Nephron (organoid): ENCODE data around the gene NUP62CL.

Source experiments
- H3K27ac Mint-ChIP-seq, 3 experiments: 2 replicates each; pipeline ENCODE4 v1.8.0; 2020; ENCODE audit warnings: mixed read lengths in 3 of 3, mild to moderate bottlenecking in 2 of 3, moderate library complexity in 1 of 3
- H3K27me3 Mint-ChIP-seq: 2 replicates; pipeline ENCODE4 v1.8.0; 2021; ENCODE audit warnings: low read depth, mild to moderate bottlenecking, moderate library complexity, mixed read lengths
- H3K36me3 Mint-ChIP-seq: 2 replicates; pipeline ENCODE4 v1.8.0; 2020; ENCODE audit warnings: low read depth, mixed read lengths
- H3K4me1 Mint-ChIP-seq: 2 replicates; pipeline ENCODE4 v1.8.0; 2020; ENCODE audit warnings: mixed read lengths
- H3K4me3 Mint-ChIP-seq, 3 experiments: 2 replicates each; pipeline ENCODE4 v1.8.0; 2020; ENCODE audit warnings: mild to moderate bottlenecking in 3 of 3, mixed read lengths in 3 of 3, moderate library complexity in 2 of 3
- H3K9me3 Mint-ChIP-seq: 2 replicates; pipeline ENCODE4 v1.8.0; 2020; ENCODE audit warnings: mixed read lengths
- TF ChIP-seq, protein P1 (sequence below), 3 experiments: fragments of 200-600 bp; sonication (generic); IDR thresholded peaks; one replicate each; pipeline ENCODE4 v1.5.0; 2021; ENCODE audit warnings: antibody characterized with exemption in 3 of 3; ENCODE audit not compliant: unreplicated experiment in 3 of 3

The NUP62CL gene

DNA sequence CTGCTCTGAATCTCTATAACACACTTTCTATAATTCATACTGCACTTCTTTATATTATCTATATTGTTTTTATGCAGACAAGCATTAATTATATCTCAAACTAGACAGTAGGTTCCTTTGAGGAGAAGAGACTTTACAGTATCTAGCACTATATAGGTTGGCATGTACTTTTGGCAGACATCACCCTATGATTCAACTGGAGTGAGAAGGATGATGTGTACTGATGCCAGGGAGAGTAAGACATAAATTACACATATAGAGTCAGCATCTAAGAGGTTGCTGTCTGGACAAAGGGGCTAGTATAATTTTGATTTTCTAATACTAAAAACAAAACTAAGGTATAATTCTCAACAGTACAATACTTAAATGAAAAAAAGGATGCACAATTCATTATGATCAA is 82.5 kb downstream of the NUP62CL start:
- TF ChIP-seq, protein P1, sequence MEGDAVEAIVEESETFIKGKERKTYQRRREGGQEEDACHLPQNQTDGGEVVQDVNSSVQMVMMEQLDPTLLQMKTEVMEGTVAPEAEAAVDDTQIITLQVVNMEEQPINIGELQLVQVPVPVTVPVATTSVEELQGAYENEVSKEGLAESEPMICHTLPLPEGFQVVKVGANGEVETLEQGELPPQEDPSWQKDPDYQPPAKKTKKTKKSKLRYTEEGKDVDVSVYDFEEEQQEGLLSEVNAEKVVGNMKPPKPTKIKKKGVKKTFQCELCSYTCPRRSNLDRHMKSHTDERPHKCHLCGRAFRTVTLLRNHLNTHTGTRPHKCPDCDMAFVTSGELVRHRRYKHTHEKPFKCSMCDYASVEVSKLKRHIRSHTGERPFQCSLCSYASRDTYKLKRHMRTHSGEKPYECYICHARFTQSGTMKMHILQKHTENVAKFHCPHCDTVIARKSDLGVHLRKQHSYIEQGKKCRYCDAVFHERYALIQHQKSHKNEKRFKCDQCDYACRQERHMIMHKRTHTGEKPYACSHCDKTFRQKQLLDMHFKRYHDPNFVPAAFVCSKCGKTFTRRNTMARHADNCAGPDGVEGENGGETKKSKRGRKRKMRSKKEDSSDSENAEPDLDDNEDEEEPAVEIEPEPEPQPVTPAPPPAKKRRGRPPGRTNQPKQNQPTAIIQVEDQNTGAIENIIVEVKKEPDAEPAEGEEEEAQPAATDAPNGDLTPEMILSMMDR (IDR thresholded peaks at IDR 0.05; ENCODE audit: unreplicated experiment in 3 of 3) = no peak
- no peak overlapping the region for H3K27ac Mint-ChIP-seq
- no peak overlapping the region for H3K4me3 Mint-ChIP-seq
- no peaks in the 10 kb centered on the region for H3K9me3 Mint-ChIP-seq
- no peaks in the 10 kb centered on the region for H3K36me3 Mint-ChIP-seq
- no peaks in the 10 kb centered on the region for H3K27me3 Mint-ChIP-seq
- no peaks in the 10 kb centered on the region for H3K4me1 Mint-ChIP-seq

DNA sequence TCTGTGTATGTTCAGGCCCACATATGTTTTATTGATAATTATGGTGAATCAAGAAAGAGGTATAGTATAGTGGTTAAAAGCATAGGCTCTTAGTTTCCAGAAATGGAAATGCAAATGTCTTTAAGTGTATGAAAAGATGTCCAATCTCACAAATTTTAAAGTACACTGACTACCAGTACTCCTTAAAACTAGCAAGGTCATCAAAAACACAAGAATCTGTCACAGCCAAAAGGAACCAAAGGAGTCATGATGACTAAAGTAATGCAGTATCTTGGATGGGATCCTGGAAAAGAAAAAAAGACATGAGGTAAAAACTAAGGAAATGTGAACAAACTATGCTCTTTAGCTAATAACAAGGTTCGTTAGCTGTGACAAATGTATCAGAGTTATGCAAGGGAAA is 87.0 kb downstream of the NUP62CL start:
- Mint-ChIP-seq H3K36me3 (peaks cover 25% of the 10 kb centered on the region), H3K4me1 (peaks cover 11% of the 10 kb centered on the region), H3K9me3 (no peaks in the 10 kb centered on the region), H3K27me3 (no peaks in the 10 kb centered on the region), H3K4me3 (peak overlapping the region; percentile 99), H3K27ac (peak overlapping the region; percentile 98 to 100 (median 100))
- TF ChIP-seq, protein P1 (IDR thresholded peaks at IDR 0.05; ENCODE audit: unreplicated experiment in 3 of 3) = no peak

DNA sequence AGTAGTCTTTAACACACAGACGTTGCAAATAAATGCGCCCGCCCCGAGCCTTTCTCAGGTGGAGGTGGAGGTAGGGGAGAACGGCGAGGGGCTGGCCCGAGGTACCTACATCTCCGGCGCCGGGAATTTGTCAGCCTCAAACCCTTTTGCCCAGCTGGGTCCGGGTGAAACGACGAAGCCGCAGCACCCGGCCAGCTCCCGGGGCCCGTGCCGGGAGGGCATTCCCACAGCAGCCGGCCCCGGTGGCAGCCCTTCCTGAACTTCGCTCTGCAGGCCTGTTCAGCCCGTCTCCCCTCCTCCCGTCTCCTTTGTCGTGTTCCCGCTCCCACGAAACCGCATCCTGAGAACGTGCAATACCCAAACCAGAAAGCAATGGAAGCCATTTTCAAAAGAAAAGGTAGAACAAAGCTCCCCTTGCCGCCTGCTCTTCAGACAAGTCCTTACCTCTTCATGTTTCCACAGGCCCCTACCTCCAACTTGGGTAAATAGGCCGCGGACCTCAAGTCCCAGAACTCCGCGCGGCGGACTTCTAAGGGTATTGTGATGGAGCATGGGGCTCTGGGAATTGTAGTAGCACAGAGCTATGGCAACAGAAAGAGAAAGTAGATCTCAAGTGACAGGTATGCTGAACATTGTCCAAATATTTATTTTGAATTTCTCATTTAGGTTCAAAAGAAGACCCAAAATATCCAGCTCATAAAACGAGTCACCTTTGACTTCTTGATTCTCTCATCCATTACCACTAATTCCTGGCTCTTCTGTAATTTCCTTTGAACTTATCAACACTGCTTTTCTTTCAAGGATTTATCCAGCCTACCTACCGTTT is 87.7 kb downstream of the NUP62CL start, which contains the start of gene RBM41:
RBM41 (minus strand) TSS at position 501 of the 826 bp plus-strand sequence; CDS start at position 452, 49 bp downstream.
- peak within 1 kb of the TSS; percentile 99 for H3K4me3 Mint-ChIP-seq
- peaks cover 33% of the 10 kb centered on the region for H3K36me3 Mint-ChIP-seq
- H3K9me3 Mint-ChIP-seq = peaks cover 4% of the 10 kb centered on the region
- H3K27me3 Mint-ChIP-seq = no peaks in the 10 kb centered on the region
- peak within 1 kb of the TSS; percentile 98 to 100 (median 100) for H3K27ac Mint-ChIP-seq
- TF ChIP-seq, protein P1 (IDR thresholded peaks at IDR 0.05; ENCODE audit: unreplicated experiment in 3 of 3) = no peak
- peaks cover 11% of the 10 kb centered on the region for H3K4me1 Mint-ChIP-seq

DNA sequence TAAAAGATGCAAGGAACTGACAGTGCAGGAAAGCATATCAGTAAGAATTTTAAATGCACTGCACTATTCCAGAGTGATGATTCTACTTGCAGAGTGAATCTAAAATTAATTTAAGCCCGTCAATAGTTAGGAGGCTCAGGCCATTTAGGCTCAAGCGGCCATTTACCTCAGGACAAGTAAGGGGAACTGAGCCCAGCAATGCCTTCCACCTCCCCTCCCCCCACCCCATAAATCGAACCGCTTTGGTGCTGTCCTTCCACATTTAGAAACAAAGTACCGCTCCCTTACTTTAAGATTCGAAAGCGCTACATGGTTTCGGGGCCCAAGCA is 88.3 kb downstream of the NUP62CL start:
- H3K9me3 Mint-ChIP-seq = peaks cover 5% of the 10 kb centered on the region
- TF ChIP-seq, protein P1 (IDR thresholded peaks at IDR 0.05; ENCODE audit: unreplicated experiment in 3 of 3) = no peak
- no peaks in the 10 kb centered on the region for H3K27me3 Mint-ChIP-seq
- peak overlapping the region; percentile 56 to 100 (median 98) for H3K27ac Mint-ChIP-seq
- H3K36me3 Mint-ChIP-seq = peaks cover 38% of the 10 kb centered on the region
- H3K4me1 Mint-ChIP-seq = peaks cover 11% of the 10 kb centered on the region
- peak overlapping the region; percentile 99 for H3K4me3 Mint-ChIP-seq

DNA sequence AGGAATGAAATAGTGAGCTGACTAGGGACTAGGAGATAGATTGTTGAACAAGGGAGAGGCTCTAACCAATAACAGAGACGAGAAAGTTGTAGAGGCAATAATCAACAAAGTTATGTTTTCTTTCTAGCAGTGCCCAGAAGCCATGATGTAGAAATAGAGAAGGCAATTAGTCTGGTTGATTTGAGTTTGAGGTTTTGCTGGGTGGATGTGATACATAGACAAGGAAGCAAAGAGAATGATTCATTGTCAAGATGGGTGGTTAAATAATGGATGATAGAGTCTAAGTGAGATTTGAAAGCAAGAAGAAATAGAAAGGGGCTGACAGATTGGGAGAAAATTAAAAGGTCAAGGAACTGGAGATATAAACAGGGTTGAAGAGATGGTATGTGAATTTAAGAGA is 98.8 kb downstream of the NUP62CL start:
- peaks cover 23% of the 10 kb centered on the region for H3K9me3 Mint-ChIP-seq
- no peak overlapping the region for H3K27ac Mint-ChIP-seq
- no peak overlapping the region for H3K4me3 Mint-ChIP-seq
- TF ChIP-seq, protein P1 (IDR thresholded peaks at IDR 0.05; ENCODE audit: unreplicated experiment in 3 of 3) = no peak
- H3K4me1 Mint-ChIP-seq = no peaks in the 10 kb centered on the region
- no peaks in the 10 kb centered on the region for H3K27me3 Mint-ChIP-seq
- peaks cover 74% of the 10 kb centered on the region for H3K36me3 Mint-ChIP-seq

DNA sequence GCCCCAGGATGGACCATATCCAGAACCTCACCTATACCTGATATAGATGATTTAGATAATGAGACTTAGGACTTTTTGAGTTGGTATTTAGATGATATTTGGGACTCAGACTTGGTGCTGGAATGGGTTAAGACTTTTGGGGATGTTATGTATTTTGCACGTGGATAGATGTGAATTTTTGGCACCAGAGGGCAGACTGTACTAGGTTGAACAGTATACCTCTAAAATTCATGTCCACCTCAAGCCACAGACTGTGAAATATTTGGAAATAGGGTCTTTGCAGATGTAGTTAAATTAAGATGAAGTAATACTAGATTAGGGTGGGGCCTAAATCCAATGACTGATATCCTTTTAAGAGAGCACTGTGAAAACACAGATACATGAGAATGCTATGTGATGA is 103.3 kb downstream of the NUP62CL start:
- H3K36me3 Mint-ChIP-seq = peaks cover 60% of the 10 kb centered on the region
- H3K27ac Mint-ChIP-seq = no peak overlapping the region
- H3K27me3 Mint-ChIP-seq = no peaks in the 10 kb centered on the region
- H3K9me3 Mint-ChIP-seq = peaks cover 11% of the 10 kb centered on the region
- H3K4me1 Mint-ChIP-seq = no peaks in the 10 kb centered on the region
- TF ChIP-seq, protein P1 (IDR thresholded peaks at IDR 0.05; ENCODE audit: unreplicated experiment in 3 of 3) = peak in 1 of 3 experiments; percentile 24
- no peak overlapping the region for H3K4me3 Mint-ChIP-seq
